OCI-LY1 (cell line): ENCODE data around the gene SYPL1.

Experiments used
- H2AFZ ChIP-seq: fragments of 200-600 bp; sonication (generic), shearing (Covaris generic); 2 replicates; pipeline ENCODE4 v1.6.0; 2014; ENCODE audit warnings: antibody characterized with exemption, mild to moderate bottlenecking, low read length
- H3F3A ChIP-seq: fragments of 200-600 bp; sonication (generic), shearing (Covaris generic); 2 replicates; pipeline ENCODE4 v1.6.0; 2014; ENCODE audit warnings: mild to moderate bottlenecking, antibody characterized with exemption, low read length, moderate library complexity; ENCODE audit not compliant: insufficient read depth
- H3K27ac ChIP-seq: fragments of 200-600 bp; sonication (generic); 2 replicates; pipeline ENCODE4 v1.5.1; 2014; ENCODE audit warnings: low read length, mixed run types, mild to moderate bottlenecking, low read depth; ENCODE audit not compliant: poor library complexity, severe bottlenecking
- H3K27me3 ChIP-seq: fragments of 200-600 bp; sonication (generic); 2 replicates; pipeline ENCODE4 v1.6.0; 2014; ENCODE audit warnings: antibody characterized with exemption, mild to moderate bottlenecking, low read length, moderate library complexity; ENCODE audit not compliant: insufficient read depth
- H3K36me3 ChIP-seq: fragments of 200-600 bp; sonication (generic); 2 replicates; pipeline ENCODE4 v1.6.1; 2014; ENCODE audit warnings: mild to moderate bottlenecking, antibody characterized with exemption, low read length, moderate library complexity, mixed read lengths; ENCODE audit not compliant: insufficient read depth
- H3K4me1 ChIP-seq: fragments of 200-600 bp; sonication (generic); 2 replicates; pipeline ENCODE4 v1.5.1; 2014; ENCODE audit warnings: mild to moderate bottlenecking, low read length, moderate library complexity; ENCODE audit not compliant: insufficient read depth, severe bottlenecking
- H3K4me2 ChIP-seq: fragments of 200-600 bp; sonication (generic), shearing (Covaris generic); 2 replicates; pipeline ENCODE4 v1.6.1; 2014; ENCODE audit warnings: low read length
- H3K4me3 ChIP-seq: fragments of 200-600 bp; sonication (generic); 2 replicates; pipeline ENCODE4 v1.5.1; 2014; ENCODE audit warnings: low read length, low read depth, mild to moderate bottlenecking, mixed read lengths; ENCODE audit not compliant: poor library complexity, severe bottlenecking
- H3K79me2 ChIP-seq: fragments of 200-600 bp; shearing (Covaris generic); 2 replicates; pipeline ENCODE4 v1.6.1; 2016; ENCODE audit warnings: mixed run types, low read length, mixed read lengths; ENCODE audit not compliant: insufficient read depth
- H3K9ac ChIP-seq: fragments of 200-600 bp; sonication (generic), shearing (Covaris generic); 2 replicates; pipeline ENCODE4 v1.6.1; 2014; ENCODE audit warnings: mild to moderate bottlenecking, low read length, mixed read lengths
- H3K9me2 ChIP-seq: fragments of 200-600 bp; sonication (generic), shearing (Covaris generic); 2 replicates; pipeline ENCODE4 v1.6.1; 2014; ENCODE audit warnings: low read depth, mild to moderate bottlenecking, low read length, mixed read lengths
- H3K9me3 ChIP-seq: fragments of 200-600 bp; shearing (Covaris generic); 2 replicates; pipeline ENCODE4 v1.6.1; 2014; ENCODE audit warnings: low read length, mixed read lengths
- H4K20me1 ChIP-seq: fragments of 200-600 bp; sonication (generic), shearing (Covaris generic); 2 replicates; pipeline ENCODE4 v1.6.0; 2016; ENCODE audit warnings: mild to moderate bottlenecking, low read length; ENCODE audit not compliant: insufficient read depth
- CTCF ChIP-seq: fragments of 200-600 bp; sonication (generic), shearing (Covaris generic); IDR thresholded peaks from 2 replicates; pipeline ENCODE4 v1.5.1; 2017; ENCODE audit warnings: mild to moderate bottlenecking, antibody characterized with exemption, low read length, moderate library complexity, mixed read lengths
- EZH2 ChIP-seq: fragments of 200-600 bp; sonication (generic), shearing (Covaris generic); IDR thresholded peaks from 2 replicates; pipeline ENCODE4 v1.8.0; 2017; ENCODE audit warnings: borderline replicate concordance, mixed run types, mild to moderate bottlenecking, antibody characterized with exemption, low read length, moderate library complexity, mixed read lengths

SYPL1 gene

GRCh38 chr7:106152313-106152665 lies 40.2 kb upstream of the SYPL1 start:
- Histone ChIP-seq H3K4me2 (peak overlapping the region; percentile 30; the same call in 1 of the 2 replicates), H3K36me3 (no peaks in the 10 kb centered on the region), H3K79me2 (no peaks in the 10 kb centered on the region), H3K9me2 (no peaks in the 10 kb centered on the region), H3K27me3 (no peaks in the 10 kb centered on the region), H3K9me3 (no peaks in the 10 kb centered on the region), H4K20me1 (no peaks in the 10 kb centered on the region), H3F3A (no peaks in the 10 kb centered on the region), H3K9ac (peak overlapping the region; percentile 27; the same call in 1 of the 2 replicates), H3K4me1 (peaks cover 52% of the 10 kb centered on the region), H2AFZ (no peak overlapping the region), H3K4me3 (no peak overlapping the region), H3K27ac (peak overlapping the region; percentile 62)
- no peak for TF ChIP-seq EZH2
- no peak for TF ChIP-seq CTCF

GRCh38 chr7:106151459-106152312 lies 39.6 kb upstream of the SYPL1 start:
- Histone ChIP-seq H3K9me3 (no peaks in the 10 kb centered on the region), H2AFZ (no peak overlapping the region), H3K27me3 (no peaks in the 10 kb centered on the region), H3K36me3 (no peaks in the 10 kb centered on the region), H3K9ac (peak overlapping the region; percentile 27; the same call in 1 of the 2 replicates), H3K4me3 (no peak overlapping the region), H3K27ac (peak overlapping the region; percentile 62), H3F3A (no peaks in the 10 kb centered on the region), H4K20me1 (no peaks in the 10 kb centered on the region), H3K9me2 (no peaks in the 10 kb centered on the region), H3K79me2 (no peaks in the 10 kb centered on the region), H3K4me1 (peaks cover 52% of the 10 kb centered on the region), H3K4me2 (peak overlapping the region; percentile 30; the same call in 1 of the 2 replicates)
- TF ChIP-seq CTCF (no peak), EZH2 (no peak)

GRCh38 chr7:106143711-106144337 lies 31.7 kb upstream of the SYPL1 start:
- no peak overlapping the region for H3K4me2 ChIP-seq

More at GRCh38 chr7:106143711-106144337, 31.7 kb upstream of the SYPL1 start:
- H3K27me3 ChIP-seq: no peaks in the 10 kb centered on the region
- peaks cover 3% of the 10 kb centered on the region; the same call in 1 of the 2 replicates for H3K9me3 ChIP-seq
- no peaks in the 10 kb centered on the region for H3K79me2 ChIP-seq
- no peak overlapping the region for H3K4me3 ChIP-seq
- TF ChIP-seq EZH2 (no peak), CTCF (no peak)
- H3K4me1 ChIP-seq: peaks cover 29% of the 10 kb centered on the region
- no peaks in the 10 kb centered on the region for H3F3A ChIP-seq
- no peak overlapping the region for H3K9ac ChIP-seq
- H4K20me1 ChIP-seq: no peaks in the 10 kb centered on the region
- no peaks in the 10 kb centered on the region; the same call in 1 of the 2 replicates for H3K36me3 ChIP-seq
- no peak overlapping the region for H3K27ac ChIP-seq
- H2AFZ ChIP-seq: no peak overlapping the region
- no peaks in the 10 kb centered on the region for H3K9me2 ChIP-seq
